Stimulated activated naive CD8-positive, alpha-beta T cell treated with anti-CD3 and anti-CD28 coated beads, Interleukin-15, Interleukin-2, amounts not matched to agents 100 U/mL and 50 U/mL, for 24 hours (primary cell): ENCODE data around the gene DLX6.

Experiments used
- ATAC-seq: fragments of 150-1000 bp; cut with Tn5 transposase; one replicate; pipeline ENCODE4 v1.10.0; 2021
- DNase-seq: peaks from one replicate; pipeline ENCODE4 v3.0.0; 2021

DLX6 gene

DNA sequence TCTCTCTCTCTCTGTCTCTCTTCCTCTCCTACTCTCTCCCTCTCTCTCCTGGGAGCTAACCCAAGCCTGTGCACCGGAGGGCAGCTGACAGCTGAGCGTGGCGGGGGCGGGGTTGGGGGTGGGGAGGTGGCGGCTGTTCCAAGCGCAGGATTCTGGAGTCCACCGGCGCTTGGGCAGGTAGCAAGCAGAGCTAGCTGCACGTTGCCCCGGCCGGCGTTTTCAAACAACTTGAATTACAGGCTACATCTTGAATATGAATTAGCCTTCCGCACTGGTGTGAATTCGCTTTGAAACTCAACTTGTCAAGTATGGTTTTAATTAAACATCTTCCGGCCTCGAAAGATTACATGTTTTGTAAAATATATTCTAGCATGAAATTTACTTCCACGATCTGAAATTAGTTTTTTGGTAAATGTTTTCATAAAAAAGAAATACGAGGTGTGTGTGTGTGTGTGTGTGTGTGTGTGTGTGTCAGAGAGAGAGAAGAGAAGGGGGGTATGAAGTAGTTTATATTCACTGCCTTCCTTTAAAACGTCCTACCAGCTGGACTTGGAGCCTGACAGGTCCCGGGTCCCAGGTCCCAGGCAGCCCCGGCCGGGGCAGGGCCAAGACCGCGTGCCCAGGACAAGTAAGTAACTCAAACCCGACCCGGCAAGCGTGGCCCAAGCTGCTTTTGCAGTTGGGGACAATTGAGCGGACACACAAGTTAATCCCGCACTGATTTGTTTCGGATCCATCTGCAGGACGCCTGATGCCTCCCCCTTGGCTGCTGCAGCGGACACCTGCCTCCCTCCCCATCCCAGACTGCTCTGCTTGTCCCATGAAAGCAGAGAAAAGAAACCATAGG lies 9.0 kb upstream of the DLX6 start:
- no peak for ATAC-seq
- DNase-seq: no peak

DNA sequence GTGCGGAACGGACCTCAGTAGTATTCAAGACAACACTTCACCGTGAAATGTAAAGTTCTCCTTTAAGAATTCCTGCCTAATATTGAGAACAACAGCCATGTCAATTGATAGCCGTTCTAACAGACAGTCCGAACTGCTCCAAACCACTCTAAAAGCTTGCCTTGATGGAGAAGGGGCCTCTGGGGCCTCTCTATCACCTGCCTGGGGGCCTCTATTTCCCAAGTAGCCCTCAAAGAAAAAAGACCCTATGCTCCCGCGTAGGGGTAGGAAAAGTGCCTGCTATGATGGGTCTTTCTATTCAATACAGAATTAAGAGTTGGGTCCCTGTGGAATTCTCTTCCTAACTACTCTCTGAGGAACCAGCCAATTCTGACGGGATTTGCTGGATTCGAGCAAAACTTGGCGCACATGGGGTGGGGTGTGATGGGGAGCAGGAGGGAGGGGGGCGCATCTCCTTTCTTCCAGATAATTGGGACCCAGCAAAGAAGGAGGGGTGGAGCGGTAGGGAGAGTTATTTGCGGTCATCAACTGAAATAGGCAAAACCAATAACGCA lies 8.3 kb upstream of the DLX6 start:
- ATAC-seq: no peak
- no peak for DNase-seq

- DNase-seq (no peak), ATAC-seq (no peak)
Observed at GRCh38 chr7:96997512-96998032, 7.8 kb upstream of the DLX6 start.

DNA sequence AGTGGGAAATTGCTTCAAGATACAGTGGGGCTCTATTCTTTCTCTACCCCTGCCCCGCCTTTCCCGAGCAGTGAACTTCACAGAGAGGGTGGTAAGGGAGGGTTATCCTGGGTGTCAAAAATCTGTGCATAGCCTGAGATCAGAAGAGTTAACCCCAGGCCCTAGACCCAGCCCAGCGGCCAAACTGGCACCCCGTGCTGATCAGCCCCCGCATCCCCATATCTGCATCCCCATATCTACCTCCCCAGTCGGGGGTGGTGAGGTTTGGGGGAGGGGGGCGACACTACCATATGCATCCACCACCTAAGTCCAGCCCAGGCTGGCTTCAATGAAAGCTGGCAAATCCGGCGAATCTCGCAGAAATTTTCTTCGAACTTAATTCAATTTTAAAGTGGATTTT lies 7.0 kb upstream of the DLX6 start:
- DNase-seq (no peak), ATAC-seq (no peak)

DNA sequence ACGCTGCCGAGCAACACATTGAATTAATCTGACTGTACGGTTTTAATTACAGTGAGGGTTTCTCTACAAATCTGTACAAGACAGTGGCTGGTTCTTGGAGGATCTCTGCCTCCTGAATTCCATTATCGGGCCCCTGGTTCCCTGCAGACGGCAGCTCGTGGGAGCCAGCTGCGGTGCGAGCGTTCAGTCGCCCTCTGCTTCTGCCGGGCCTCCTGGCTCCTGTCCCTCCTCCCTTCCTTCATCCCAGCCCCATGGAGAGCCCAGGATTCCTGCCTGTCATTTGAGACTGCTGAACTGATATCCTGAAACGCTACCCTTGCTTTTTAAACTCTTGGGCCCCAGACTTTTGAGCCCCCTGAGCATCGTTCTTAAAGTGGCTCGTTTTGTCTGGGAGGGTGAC lies 6.6 kb upstream of the DLX6 start:
- ATAC-seq (no peak), DNase-seq (no peak)

DNA sequence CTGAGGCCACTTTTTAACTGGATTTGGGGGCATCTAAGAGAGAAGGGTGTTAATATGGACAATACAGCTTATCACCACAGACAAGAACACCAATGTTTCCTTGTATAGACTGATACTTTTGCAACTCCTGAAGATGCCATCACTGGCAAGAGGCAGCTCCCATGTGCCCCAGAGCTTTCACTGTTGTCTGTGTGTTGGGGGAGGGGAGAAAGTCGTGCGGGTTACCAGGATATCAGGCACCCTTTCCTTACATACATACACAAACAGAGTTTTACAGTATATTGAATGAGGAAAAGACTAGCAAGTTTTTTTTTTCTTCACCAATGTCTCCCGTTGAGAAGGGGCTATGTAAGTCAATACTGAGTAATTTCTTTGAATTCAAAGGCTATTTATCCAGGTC lies 4.1 kb upstream of the DLX6 start:
- ATAC-seq: no peak
- no peak for DNase-seq

GRCh38 chr7:97001656-97002554 lies 3.4 kb upstream of the DLX6 start:
- no peak for ATAC-seq
- DNase-seq: no peak

DNA sequence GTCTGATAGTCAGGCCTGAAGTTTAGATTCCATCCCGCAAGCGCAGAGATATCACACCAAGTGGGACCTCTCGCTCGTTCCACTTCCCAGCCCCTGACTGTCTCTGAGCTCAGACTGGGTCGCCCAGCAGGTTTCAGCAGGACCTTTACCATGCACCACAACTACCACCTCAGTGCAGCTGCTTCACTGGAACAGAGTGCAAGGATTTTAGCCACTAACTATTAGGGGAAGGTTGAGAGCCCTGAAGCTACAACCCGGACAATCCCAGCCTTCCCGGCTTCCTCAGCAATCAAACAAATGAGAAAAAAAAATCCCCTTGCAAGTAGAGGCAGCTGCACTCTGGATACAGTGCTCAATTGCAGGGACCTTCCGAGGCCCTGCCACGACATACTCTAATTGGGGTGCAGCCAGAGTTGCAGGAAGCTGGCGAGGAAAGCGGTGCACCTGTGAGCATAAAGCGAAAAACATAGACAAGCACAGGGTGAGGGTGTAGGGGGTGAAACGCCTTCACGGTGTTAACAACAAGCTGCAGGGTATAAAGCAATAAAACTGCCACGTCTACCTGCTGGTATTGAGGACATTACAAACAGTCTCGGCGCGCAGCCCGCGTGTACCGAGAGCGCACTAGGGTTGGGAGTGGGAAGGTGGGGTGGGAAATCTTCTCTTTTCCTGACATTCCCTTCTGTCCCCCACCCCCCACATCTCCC lies 2.6 kb upstream of the DLX6 start:
- ATAC-seq (no peak), DNase-seq (no peak)

GRCh38 chr7:97003262-97004246 lies 1.8 kb upstream of the DLX6 start:
- no peak for ATAC-seq
- no peak for DNase-seq

GRCh38 chr7:97004247-97005182 lies 838 bp upstream of the DLX6 start:
- ATAC-seq (no peak), DNase-seq (no peak)

- ATAC-seq (peak; percentile 66), DNase-seq (no peak)
Observed at GRCh38 chr7:97006055-97006815, 882 bp downstream of the DLX6 start.

GRCh38 chr7:97006816-97007582 lies 1.6 kb downstream of the DLX6 start:
- ATAC-seq (no peak), DNase-seq (no peak)

DNA sequence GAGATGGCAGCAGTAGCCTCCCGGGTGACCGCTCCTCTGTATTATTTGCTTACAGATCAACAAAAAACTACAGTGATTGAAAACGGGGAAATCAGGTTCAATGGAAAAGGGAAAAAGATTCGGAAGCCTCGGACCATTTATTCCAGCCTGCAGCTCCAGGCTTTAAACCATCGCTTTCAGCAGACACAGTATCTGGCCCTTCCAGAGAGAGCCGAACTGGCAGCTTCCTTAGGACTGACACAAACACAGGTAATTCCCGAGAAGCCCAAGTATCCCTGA lies 2.2 kb downstream of the DLX6 start:
- DNase-seq: no peak
- no peak for ATAC-seq

DNA sequence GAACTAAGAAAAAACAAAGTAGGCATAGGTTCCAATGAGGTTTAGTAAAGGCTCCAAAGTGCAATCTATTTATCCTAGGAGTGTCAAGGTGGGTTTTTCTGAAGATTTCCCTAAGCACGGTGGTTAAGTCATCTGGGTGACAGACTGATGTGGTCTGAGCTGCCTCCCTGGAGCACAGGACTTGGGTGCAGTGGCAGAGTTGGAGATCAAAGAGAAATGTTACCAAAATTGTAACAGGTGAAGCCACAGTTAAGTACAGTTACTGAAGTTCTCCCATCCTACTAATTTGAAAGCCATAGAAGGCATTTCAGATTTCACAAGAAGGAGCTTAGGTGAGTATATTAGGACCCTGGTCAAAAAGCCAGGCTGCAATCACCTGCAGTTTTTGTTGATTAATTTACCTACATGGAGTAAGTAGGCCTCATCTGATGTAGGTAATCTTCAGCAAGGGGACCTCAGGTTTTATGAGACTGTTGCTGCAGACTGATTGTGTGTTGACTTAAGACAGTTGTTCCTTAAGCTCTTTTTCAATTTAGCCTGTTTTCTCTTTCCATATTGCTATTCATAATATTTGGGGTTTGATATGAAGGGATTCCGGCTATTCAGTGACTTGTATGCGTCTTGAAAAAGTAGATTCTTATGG lies 3.0 kb downstream of the DLX6 start:
- ATAC-seq (no peak), DNase-seq (no peak)

GRCh38 chr7:97009753-97010732 lies 4.7 kb downstream of the DLX6 start:
- ATAC-seq (no peak), DNase-seq (no peak)

DNA sequence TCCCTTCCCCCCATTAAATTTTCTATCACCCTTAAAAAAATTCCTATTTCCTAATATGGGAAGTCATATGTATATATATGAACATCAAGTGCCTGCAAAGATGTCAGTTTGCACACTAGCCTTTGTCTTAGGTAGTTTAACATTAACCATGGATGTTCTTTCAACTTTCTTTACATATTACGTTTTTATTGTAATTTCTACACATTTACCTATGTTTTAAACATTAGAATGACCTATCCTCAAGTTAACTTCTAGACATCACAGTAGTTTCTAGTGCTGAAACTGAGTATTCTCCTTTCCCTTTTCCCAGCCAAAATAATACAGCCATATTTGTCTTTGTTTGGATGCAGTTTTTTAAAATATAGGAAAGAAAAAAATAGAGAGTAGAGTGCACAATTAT lies 5.8 kb downstream of the DLX6 start:
- DNase-seq (no peak), ATAC-seq (no peak)
